Measurements from ENCODE around the gene CYLC1. TPM values are rescaled to one million over a fixed set of nuclear protein-coding genes. Genes with fewer than 3 reads are reported as not detected.

Gene CYLC1
- polyA plus RNA-seq, 1 donor from 2014 or later: not detected

DNA sequence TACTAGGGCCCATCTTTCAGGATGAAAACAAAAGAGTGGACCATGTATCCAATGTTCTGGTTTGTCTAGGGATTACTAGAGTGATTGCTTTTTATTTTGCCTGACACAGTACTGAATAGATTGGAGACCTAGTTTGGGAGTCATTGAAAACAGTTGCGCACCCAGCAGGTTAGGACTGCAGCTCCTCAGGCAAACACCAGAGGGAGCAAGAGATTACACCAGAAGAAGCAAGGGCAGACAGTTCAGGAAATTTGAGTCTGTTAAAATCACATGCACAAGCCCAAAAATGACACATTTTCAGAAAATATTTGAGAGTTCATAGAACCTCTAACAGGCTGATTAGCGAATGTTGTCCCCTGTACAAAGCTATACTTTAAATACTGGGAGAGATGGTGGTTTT, 55.6 kb downstream of the CYLC1 start:
- Histone ChIP-seq H3K79me2 (replicated peaks; ENCODE audit: insufficient read depth, low read length) (no peaks in the 10 kb centered on the region), H4K20me1 (ENCODE audit: insufficient read depth) (no peaks in the 10 kb centered on the region), H3K36me3 (ENCODE audit: insufficient read depth, low read length) (no peaks in the 10 kb centered on the region), H3K9ac (ENCODE audit: low read length) (no peak overlapping the region), H3K27me3 (ENCODE audit: insufficient read depth, low read depth, low read length) (no peaks in the 10 kb centered on the region), H2AFZ (ENCODE audit: low read depth, low read length) (no peak overlapping the region), H3K9me2 (ENCODE audit: insufficient read depth, low read length) (no peaks in the 10 kb centered on the region), H3K4me2 (ENCODE audit: low read length) (no peak overlapping the region), H3K9me3 (ENCODE audit: low read length) (no peaks in the 10 kb centered on the region), H3K27ac (ENCODE audit: low read length) (no peak overlapping the region), H3K4me3 (ENCODE audit: low read length) (no peak overlapping the region), H3F3A (ENCODE audit: insufficient read depth, low read length, poor library complexity, severe bottlenecking) (no peaks in the 10 kb centered on the region)
- TF ChIP-seq, protein P1, sequence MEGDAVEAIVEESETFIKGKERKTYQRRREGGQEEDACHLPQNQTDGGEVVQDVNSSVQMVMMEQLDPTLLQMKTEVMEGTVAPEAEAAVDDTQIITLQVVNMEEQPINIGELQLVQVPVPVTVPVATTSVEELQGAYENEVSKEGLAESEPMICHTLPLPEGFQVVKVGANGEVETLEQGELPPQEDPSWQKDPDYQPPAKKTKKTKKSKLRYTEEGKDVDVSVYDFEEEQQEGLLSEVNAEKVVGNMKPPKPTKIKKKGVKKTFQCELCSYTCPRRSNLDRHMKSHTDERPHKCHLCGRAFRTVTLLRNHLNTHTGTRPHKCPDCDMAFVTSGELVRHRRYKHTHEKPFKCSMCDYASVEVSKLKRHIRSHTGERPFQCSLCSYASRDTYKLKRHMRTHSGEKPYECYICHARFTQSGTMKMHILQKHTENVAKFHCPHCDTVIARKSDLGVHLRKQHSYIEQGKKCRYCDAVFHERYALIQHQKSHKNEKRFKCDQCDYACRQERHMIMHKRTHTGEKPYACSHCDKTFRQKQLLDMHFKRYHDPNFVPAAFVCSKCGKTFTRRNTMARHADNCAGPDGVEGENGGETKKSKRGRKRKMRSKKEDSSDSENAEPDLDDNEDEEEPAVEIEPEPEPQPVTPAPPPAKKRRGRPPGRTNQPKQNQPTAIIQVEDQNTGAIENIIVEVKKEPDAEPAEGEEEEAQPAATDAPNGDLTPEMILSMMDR (IDR thresholded peaks at IDR 0.05; ENCODE audit: poor library complexity, severe bottlenecking): peak; percentile 44
- TF ChIP-seq TAF1 (IDR thresholded peaks at IDR 0.05; ENCODE audit: low read depth) (no peak), MXI1 (conservative IDR thresholded peaks at IDR 0.05; ENCODE audit: poor library complexity, severe bottlenecking) (no peak), EP300 (conservative IDR thresholded peaks at IDR 0.05; ENCODE audit: poor library complexity, severe bottlenecking) (no peak), EZH2 (IDR thresholded peaks at IDR 0.05; ENCODE audit: borderline replicate concordance, insufficient read depth, low read length, poor library complexity, severe bottlenecking) (no peak), RAD21 (conservative IDR thresholded peaks at IDR 0.05) (peak; percentile 38), SMC3 (conservative IDR thresholded peaks at IDR 0.05; ENCODE audit: poor library complexity) (peak; percentile 31)
- TF ChIP-seq, protein P2, sequence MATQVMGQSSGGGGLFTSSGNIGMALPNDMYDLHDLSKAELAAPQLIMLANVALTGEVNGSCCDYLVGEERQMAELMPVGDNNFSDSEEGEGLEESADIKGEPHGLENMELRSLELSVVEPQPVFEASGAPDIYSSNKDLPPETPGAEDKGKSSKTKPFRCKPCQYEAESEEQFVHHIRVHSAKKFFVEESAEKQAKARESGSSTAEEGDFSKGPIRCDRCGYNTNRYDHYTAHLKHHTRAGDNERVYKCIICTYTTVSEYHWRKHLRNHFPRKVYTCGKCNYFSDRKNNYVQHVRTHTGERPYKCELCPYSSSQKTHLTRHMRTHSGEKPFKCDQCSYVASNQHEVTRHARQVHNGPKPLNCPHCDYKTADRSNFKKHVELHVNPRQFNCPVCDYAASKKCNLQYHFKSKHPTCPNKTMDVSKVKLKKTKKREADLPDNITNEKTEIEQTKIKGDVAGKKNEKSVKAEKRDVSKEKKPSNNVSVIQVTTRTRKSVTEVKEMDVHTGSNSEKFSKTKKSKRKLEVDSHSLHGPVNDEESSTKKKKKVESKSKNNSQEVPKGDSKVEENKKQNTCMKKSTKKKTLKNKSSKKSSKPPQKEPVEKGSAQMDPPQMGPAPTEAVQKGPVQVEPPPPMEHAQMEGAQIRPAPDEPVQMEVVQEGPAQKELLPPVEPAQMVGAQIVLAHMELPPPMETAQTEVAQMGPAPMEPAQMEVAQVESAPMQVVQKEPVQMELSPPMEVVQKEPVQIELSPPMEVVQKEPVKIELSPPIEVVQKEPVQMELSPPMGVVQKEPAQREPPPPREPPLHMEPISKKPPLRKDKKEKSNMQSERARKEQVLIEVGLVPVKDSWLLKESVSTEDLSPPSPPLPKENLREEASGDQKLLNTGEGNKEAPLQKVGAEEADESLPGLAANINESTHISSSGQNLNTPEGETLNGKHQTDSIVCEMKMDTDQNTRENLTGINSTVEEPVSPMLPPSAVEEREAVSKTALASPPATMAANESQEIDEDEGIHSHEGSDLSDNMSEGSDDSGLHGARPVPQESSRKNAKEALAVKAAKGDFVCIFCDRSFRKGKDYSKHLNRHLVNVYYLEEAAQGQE (IDR thresholded peaks at IDR 0.05; ENCODE audit: borderline replicate concordance): no peak

DNA sequence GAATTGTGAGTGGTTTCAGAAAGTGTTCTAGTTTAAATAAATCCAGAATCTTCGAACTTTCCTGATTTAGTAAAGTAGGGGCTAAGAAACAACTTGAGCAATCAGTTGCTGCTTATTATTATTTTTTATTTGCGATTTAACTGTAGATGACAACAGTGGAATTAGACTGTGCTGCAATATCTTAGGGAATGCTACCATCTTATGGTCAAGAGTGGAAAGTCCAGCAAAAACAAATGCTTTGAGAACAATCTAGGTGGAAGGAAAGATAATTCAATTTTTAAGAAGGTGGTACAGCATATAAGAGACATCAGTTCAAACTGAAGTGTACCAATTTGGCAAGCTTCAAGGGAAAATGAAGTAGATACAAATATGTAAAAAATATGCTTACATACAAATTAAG, 73.3 kb downstream of the CYLC1 start:
- TF ChIP-seq EZH2 (IDR thresholded peaks at IDR 0.05; ENCODE audit: borderline replicate concordance, insufficient read depth, low read length, poor library complexity, severe bottlenecking): no peak
- TF ChIP-seq TAF1 (IDR thresholded peaks at IDR 0.05; ENCODE audit: low read depth): no peak
- no peak for TF ChIP-seq MXI1 (conservative IDR thresholded peaks at IDR 0.05; ENCODE audit: poor library complexity, severe bottlenecking)
- TF ChIP-seq POLR2AphosphoS5 (IDR thresholded peaks at IDR 0.05): no peak
- peak; percentile 36 for TF ChIP-seq SMC3 (conservative IDR thresholded peaks at IDR 0.05; ENCODE audit: poor library complexity)
- TF ChIP-seq RAD21 (conservative IDR thresholded peaks at IDR 0.05): peak; percentile 57
- TF ChIP-seq EP300 (conservative IDR thresholded peaks at IDR 0.05; ENCODE audit: poor library complexity, severe bottlenecking): no peak
- TF ChIP-seq, protein P2 (IDR thresholded peaks at IDR 0.05; ENCODE audit: borderline replicate concordance): no peak
- TF ChIP-seq, protein P1 (IDR thresholded peaks at IDR 0.05; ENCODE audit: poor library complexity, severe bottlenecking): peak; percentile 44
- H3K4me2 ChIP-seq (ENCODE audit: low read length): no peak overlapping the region
- H3F3A ChIP-seq (ENCODE audit: insufficient read depth, low read length, poor library complexity, severe bottlenecking): no peaks in the 10 kb centered on the region
- H3K9me3 ChIP-seq (ENCODE audit: low read length): no peaks in the 10 kb centered on the region
- H3K79me2 ChIP-seq (replicated peaks; ENCODE audit: insufficient read depth, low read length): no peaks in the 10 kb centered on the region
- H3K9me2 ChIP-seq (ENCODE audit: insufficient read depth, low read length): no peaks in the 10 kb centered on the region
- H3K9ac ChIP-seq (ENCODE audit: low read length): no peak overlapping the region
- no peaks in the 10 kb centered on the region for H3K36me3 ChIP-seq (ENCODE audit: insufficient read depth, low read length)
- H2AFZ ChIP-seq (ENCODE audit: low read depth, low read length): no peak overlapping the region
- no peak overlapping the region for H3K27ac ChIP-seq (ENCODE audit: low read length)
- no peak overlapping the region for H3K4me3 ChIP-seq (ENCODE audit: low read length)
- no peaks in the 10 kb centered on the region for H4K20me1 ChIP-seq (ENCODE audit: insufficient read depth)
- H3K27me3 ChIP-seq (ENCODE audit: insufficient read depth, low read depth, low read length): no peaks in the 10 kb centered on the region

All from neural cell (in vitro differentiated cells).